Activated T-cell treated with anti-CD3 and anti-CD28 coated beads for 24 hours (primary cell): Measurements from ENCODE around the gene ZFX.
"Not testable (repeated sequence)": the region's sequence is repeated elsewhere in the genome, so short reads cannot be mapped to it uniquely, and the experiment has no call there.

Experiments
- DNase-seq: peaks from one replicate; pipeline ENCODE4 v3.0.0-alpha.2; 2020; ENCODE audit warnings: low read depth

Gene ZFX

GRCh38 chrX:24151513-24151912 is 2.0 kb downstream of the ZFX start:
- no peak for DNase-seq

- peak; percentile 1 for DNase-seq
These were observed 3.8 kb downstream of the ZFX start for GRCh38 chrX:24153178-24153795.

GRCh38 chrX:24153796-24154189 is 4.3 kb downstream of the ZFX start:
- DNase-seq = no peak

- no peak for DNase-seq
These were observed 5.0 kb downstream of the ZFX start for GRCh38 chrX:24154490-24155034.

- not testable (repeated sequence) for DNase-seq
These were observed 6.2 kb downstream of the ZFX start for GRCh38 chrX:24155747-24156146.

GRCh38 chrX:24156177-24156576 is 6.6 kb downstream of the ZFX start:
- DNase-seq = no peak

GRCh38 chrX:24158881-24159280 is 9.4 kb downstream of the ZFX start:
- no peak for DNase-seq

- DNase-seq = no peak
These were observed 16.5 kb downstream of the ZFX start for GRCh38 chrX:24166078-24166477.

- no peak for DNase-seq
These were observed 18.4 kb downstream of the ZFX start for GRCh38 chrX:24167719-24168472.

GRCh38 chrX:24168807-24169206 is 19.3 kb downstream of the ZFX start:
- DNase-seq = no peak

- DNase-seq = no peak
These were observed 19.7 kb downstream of the ZFX start for GRCh38 chrX:24169211-24169610.

GRCh38 chrX:24173115-24173847 is 23.8 kb downstream of the ZFX start:
- no peak for DNase-seq

GRCh38 chrX:24175276-24175675 is 25.7 kb downstream of the ZFX start:
- no peak for DNase-seq

GRCh38 chrX:24178441-24178840 is 28.9 kb downstream of the ZFX start:
- no peak for DNase-seq

GRCh38 chrX:24184018-24184417 is 34.5 kb downstream of the ZFX start:
- no peak for DNase-seq

- DNase-seq = no peak
These were observed 37.0 kb downstream of the ZFX start for GRCh38 chrX:24186483-24186882.

GRCh38 chrX:24186986-24187385 is 37.5 kb downstream of the ZFX start:
- no peak for DNase-seq

- no peak for DNase-seq
These were observed 40.0 kb downstream of the ZFX start for GRCh38 chrX:24189490-24189889.

- no peak for DNase-seq
These were observed 41.1 kb downstream of the ZFX start for GRCh38 chrX:24190500-24191156.

GRCh38 chrX:24196509-24196908 is 47.0 kb downstream of the ZFX start:
- DNase-seq = no peak

GRCh38 chrX:24198101-24198500 is 48.6 kb downstream of the ZFX start:
- no peak for DNase-seq

- DNase-seq = no peak
These were observed 50.6 kb downstream of the ZFX start for GRCh38 chrX:24200133-24200532.
